HG03521 (cell line): ENCODE results near the gene MTMR3.
"Not testable (repeated sequence)": the region's sequence is repeated elsewhere in the genome, so short reads cannot be mapped to it uniquely, and the experiment has no call there.

Experiments
- ATAC-seq: cut with Tn5 transposase; IDR thresholded peaks from one replicate; pipeline ENCODE4 v1.9.1; 2021; ENCODE audit warnings: mild to moderate bottlenecking, moderate library complexity; ENCODE audit not compliant: unreplicated experiment

Gene MTMR3

GRCh38 chr22:30045901-30046715 lies 163.1 kb downstream of the MTMR3 start:
- ATAC-seq, result no peak

DNA sequence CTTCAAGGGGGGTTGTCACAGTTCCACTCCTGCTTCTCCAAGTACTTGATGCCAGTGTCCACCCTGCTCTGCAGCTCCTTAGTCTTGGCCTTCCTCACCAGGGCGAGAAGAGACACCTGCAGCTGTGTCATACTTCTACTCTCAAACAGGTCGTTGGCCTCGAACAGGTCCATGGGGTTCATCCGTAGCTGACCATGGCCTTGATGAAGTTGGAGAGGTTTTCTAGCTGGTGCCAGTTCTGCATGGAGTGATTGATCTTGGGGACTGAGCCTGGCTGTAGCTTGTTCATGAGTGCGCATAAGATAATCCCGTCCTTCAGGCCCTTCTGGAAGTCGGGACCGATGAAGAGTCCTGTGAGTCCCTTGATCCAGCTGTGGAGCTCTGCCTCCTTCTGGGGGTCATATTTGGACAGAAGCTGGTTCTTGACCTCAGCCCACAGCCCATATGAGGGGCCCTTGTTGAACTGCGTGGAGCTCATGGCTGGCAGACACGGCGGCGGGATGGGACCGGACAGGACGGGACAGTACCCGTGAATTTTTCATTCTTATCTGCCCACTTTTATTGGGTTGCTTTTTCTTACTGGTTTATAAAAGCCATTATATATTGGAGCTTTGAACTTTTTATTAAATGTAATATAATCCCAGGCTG lies 163.9 kb downstream of the MTMR3 start:
- ATAC-seq, result no peak

- no peak for ATAC-seq
Measured at GRCh38 chr22:30047364-30047738, 164.4 kb downstream of the MTMR3 start.

- no peak for ATAC-seq
Measured at GRCh38 chr22:30048681-30049080, 165.7 kb downstream of the MTMR3 start.

- ATAC-seq, result no peak
Measured at GRCh38 chr22:30054067-30054763, 171.2 kb downstream of the MTMR3 start.

- ATAC-seq, result no peak
Measured at GRCh38 chr22:30054764-30055069, 171.7 kb downstream of the MTMR3 start.

DNA sequence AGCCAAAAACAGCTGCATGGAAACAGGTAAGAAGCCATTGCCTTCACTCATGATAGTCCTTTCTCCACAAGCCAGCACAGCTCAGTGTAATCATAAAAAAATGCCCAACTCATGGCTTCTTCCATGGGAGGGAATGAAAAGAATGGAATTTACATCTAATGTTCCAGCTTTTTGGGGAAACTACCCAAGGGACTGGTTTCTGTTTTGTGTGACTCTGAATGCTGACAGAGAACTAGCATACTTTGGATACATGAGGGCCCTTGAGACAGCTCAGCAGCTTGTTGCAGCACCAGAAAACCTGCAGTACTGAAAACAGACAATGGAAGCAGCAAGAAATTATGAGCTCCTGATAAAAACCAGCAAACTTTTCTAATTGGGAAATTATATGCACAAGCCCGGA lies 173.0 kb downstream of the MTMR3 start:
- no peak for ATAC-seq

- no peak for ATAC-seq
Measured at GRCh38 chr22:30057375-30057774, 174.4 kb downstream of the MTMR3 start.

GRCh38 chr22:30059346-30060020 lies 176.5 kb downstream of the MTMR3 start:
- ATAC-seq, result not testable (repeated sequence)

DNA sequence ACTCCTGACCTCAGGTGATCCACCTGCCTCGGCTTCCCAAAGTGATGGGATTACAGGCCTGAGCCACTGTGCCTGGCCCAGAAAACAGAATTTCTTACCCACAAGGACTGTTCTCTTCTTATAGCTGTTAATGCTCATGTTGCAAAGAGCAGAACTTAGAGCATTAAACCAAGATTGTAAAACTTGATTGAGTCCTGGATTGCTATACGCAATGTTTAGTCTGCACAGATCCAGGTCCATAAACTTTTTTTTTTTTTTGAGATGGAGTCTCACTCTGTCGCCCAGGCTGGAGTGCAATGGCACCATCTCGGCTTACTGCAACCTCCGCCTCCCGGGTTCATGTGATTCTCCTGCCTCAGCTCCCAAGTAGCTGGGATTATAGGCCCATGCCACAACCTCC lies 178.1 kb downstream of the MTMR3 start:
- not testable (repeated sequence) for ATAC-seq

GRCh38 chr22:30062259-30062658 lies 179.3 kb downstream of the MTMR3 start:
- ATAC-seq, result no peak

- no peak for ATAC-seq
Measured at GRCh38 chr22:30062950-30063349, 180.0 kb downstream of the MTMR3 start.

GRCh38 chr22:30064172-30064571 lies 181.2 kb downstream of the MTMR3 start:
- ATAC-seq, result no peak

DNA sequence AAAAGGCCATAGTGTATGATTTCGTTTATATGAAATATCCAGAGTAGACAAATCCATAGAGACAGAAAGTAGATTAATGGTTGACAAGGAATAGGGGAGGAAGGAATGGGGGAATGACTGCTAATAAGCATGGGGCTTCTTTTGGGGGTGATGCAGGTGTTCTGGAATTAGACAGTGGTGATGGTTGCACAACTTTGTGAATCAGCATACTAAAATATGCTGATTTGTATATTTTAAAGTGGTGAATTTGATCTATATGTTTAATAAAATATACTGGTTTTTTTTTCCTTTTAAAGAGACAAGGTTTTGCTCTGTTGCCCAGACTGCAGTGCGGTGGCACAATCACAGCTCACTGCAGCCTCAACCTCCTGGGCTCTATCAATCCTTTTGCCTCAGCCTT lies 190.8 kb downstream of the MTMR3 start:
- no peak for ATAC-seq

GRCh38 chr22:30074147-30074546 lies 191.2 kb downstream of the MTMR3 start:
- ATAC-seq, result no peak

DNA sequence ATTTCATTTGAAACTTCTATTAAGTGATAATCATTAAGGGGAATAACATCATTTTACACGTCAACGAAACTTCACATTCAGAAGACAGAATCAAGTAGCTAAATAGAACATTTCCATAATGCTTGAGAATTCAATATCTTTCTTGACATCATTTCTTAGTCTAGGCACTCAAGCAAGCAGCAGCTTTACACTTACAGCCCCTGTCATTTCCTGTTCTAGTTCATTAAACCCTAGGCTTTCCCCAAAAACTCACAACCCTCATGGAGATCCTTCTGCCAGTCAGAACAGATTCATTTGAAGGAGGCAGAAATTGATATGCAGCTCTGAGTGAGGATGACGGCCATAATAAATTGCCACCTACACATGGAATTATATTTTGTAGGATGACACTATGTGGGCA lies 192.0 kb downstream of the MTMR3 start:
- no peak for ATAC-seq

- ATAC-seq, result no peak
Measured at GRCh38 chr22:30077279-30077880, 194.4 kb downstream of the MTMR3 start.

GRCh38 chr22:30078320-30079311 lies 195.6 kb downstream of the MTMR3 start:
- no peak for ATAC-seq

- ATAC-seq, result no peak
Measured at GRCh38 chr22:30079952-30080533, 197.1 kb downstream of the MTMR3 start, which contains the start of gene HORMAD2. Gene HORMAD2, plus strand, starts transcription at chr22:30080464. Its CDS starts 13,489 bp downstream, at chr22:30093953.
